Hepatocyte (in vitro differentiated cells): ENCODE data around the gene KIAA0825. TPM values are rescaled to one million over a fixed set of nuclear protein-coding genes. Genes with fewer than 3 reads are reported as not detected.

Source experiments
- DNase-seq: peaks from one replicate; pipeline ENCODE4 v3.0.0-alpha.2; 2016; ENCODE audit warnings: low spot score
- H2AFZ ChIP-seq: fragments of 200-600 bp; sonication (generic); 2 replicates; pipeline ENCODE4 v1.6.0; 2016; ENCODE audit warnings: antibody characterized with exemption, mild to moderate bottlenecking
- H3K27ac ChIP-seq: fragments of 200-600 bp; sonication (generic); 2 replicates; pipeline ENCODE4 v1.5.1; 2016; ENCODE audit warnings: mild to moderate bottlenecking
- H3K27me3 ChIP-seq: fragments of 200-600 bp; sonication (generic); 2 replicates; pipeline ENCODE4 v1.6.1; 2016
- H3K36me3 ChIP-seq: fragments of 200-600 bp; sonication (generic); replicated peaks from 2 replicates; pipeline ENCODE4 v1.5.1; 2016; ENCODE audit warnings: low read depth; ENCODE audit not compliant: insufficient read depth
- H3K4me1 ChIP-seq: fragments of 200-600 bp; sonication (generic); 2 replicates; pipeline ENCODE4 v1.5.1; 2016; ENCODE audit warnings: mild to moderate bottlenecking, moderate library complexity; ENCODE audit not compliant: insufficient read depth
- H3K4me2 ChIP-seq: fragments of 200-600 bp; sonication (generic); 2 replicates; pipeline ENCODE4 v1.6.0; 2016
- H3K4me3 ChIP-seq: fragments of 200-600 bp; sonication (generic); 2 replicates; pipeline ENCODE4 v1.5.1; 2016; ENCODE audit warnings: mild to moderate bottlenecking
- H3K79me2 ChIP-seq: fragments of 200-600 bp; sonication (generic); 2 replicates; pipeline ENCODE4 v1.6.0; 2017; ENCODE audit warnings: mild to moderate bottlenecking
- H3K9me2 ChIP-seq: fragments of 200-600 bp; sonication (generic); replicated peaks from 2 replicates; pipeline ENCODE4 v1.6.0; 2017; ENCODE audit warnings: mild to moderate bottlenecking; ENCODE audit not compliant: insufficient read depth
- H3K9me3 ChIP-seq: fragments of 200-600 bp; sonication (generic); 2 replicates; pipeline ENCODE4 v1.5.1; 2016; ENCODE audit warnings: low read depth, mild to moderate bottlenecking
- H4K20me1 ChIP-seq: fragments of 200-600 bp; sonication (generic); 2 replicates; pipeline ENCODE4 v1.6.0; 2016; ENCODE audit warnings: mild to moderate bottlenecking; ENCODE audit not compliant: insufficient read depth, poor library complexity, severe bottlenecking
- CTCF ChIP-seq: fragments of 200-600 bp; sonication (generic); IDR thresholded peaks from 2 replicates; pipeline ENCODE4 v1.5.1; 2016; ENCODE audit warnings: antibody characterized with exemption, mild to moderate bottlenecking; ENCODE audit not compliant: poor library complexity
- EZH2 ChIP-seq: fragments of 200-600 bp; sonication (generic); IDR thresholded peaks from 2 replicates; pipeline ENCODE4 v1.6.1; 2016; ENCODE audit warnings: antibody characterized with exemption, mild to moderate bottlenecking, borderline replicate concordance
- EZH2phosphoT487 ChIP-seq: fragments of 200-600 bp; sonication (generic); IDR thresholded peaks from one replicate; pipeline ENCODE4 v1.6.1; 2018; ENCODE audit warnings: antibody characterized with exemption, mild to moderate bottlenecking, low read depth, moderate library complexity; ENCODE audit not compliant: unreplicated experiment, severe bottlenecking
- WGBS: methylation state at CpG from one replicate; pipeline ENCODE4 v1.1.6; 2016; ENCODE audit warnings: low lambda C conversion rate; ENCODE audit errors: missing lambda C conversion rate; 5-methylcytosine and 5-hydroxymethylcytosine counted together
- polyA plus RNA-seq: library from polyadenylated mRNA; unstranded; fragments of >200 nt; fragmentation: Nextera tagmentation; extraction: Ambion mirVana; gene quantifications from 2 replicates; pipeline ENCODE4 v1.2.1, GENCODE V29; 2016
- total RNA-seq: library from RNA; depleted of rRNA; stranded (reverse); fragments of >200 nt; gene quantifications from 2 replicates; pipeline ENCODE4 v1.2.3, GENCODE V29; 2014

The KIAA0825 gene
- total and polyA plus RNA-seq, 2 experiments from 2014 or later, result 2.1 to 4.5 TPM

- no peak overlapping the region for H3K4me3 ChIP-seq
- TF ChIP-seq EZH2phosphoT487, result no peak
- TF ChIP-seq CTCF, result no peak
- TF ChIP-seq EZH2, result no peak
- no peaks in the 10 kb centered on the region for H3K79me2 ChIP-seq
- H3K4me1 ChIP-seq, result no peaks in the 10 kb centered on the region
- no peak overlapping the region for H3K27ac ChIP-seq
- no peaks in the 10 kb centered on the region for H3K36me3 ChIP-seq
- no peaks in the 10 kb centered on the region for H3K27me3 ChIP-seq
- no peaks in the 10 kb centered on the region for H4K20me1 ChIP-seq
- WGBS, result 75% methylated on average over 1 of the region's 1 CpG
- H3K9me3 ChIP-seq, result no peaks in the 10 kb centered on the region
- DNase-seq, result no peak
- H3K4me2 ChIP-seq, result no peak overlapping the region
- no peak overlapping the region for H2AFZ ChIP-seq
- H3K9me2 ChIP-seq, result no peaks in the 10 kb centered on the region
These were observed 226.4 kb downstream of the KIAA0825 start for GRCh38 chr5:94391996-94392395.

GRCh38 chr5:94389515-94389899 is 228.9 kb downstream of the KIAA0825 start:
- Histone ChIP-seq H2AFZ (no peak overlapping the region), H3K9me3 (no peaks in the 10 kb centered on the region), H3K9me2 (no peaks in the 10 kb centered on the region), H3K36me3 (no peaks in the 10 kb centered on the region), H3K79me2 (no peaks in the 10 kb centered on the region), H3K4me2 (no peak overlapping the region), H3K27me3 (no peaks in the 10 kb centered on the region), H4K20me1 (no peaks in the 10 kb centered on the region), H3K27ac (no peak overlapping the region), H3K4me3 (no peak overlapping the region), H3K4me1 (no peaks in the 10 kb centered on the region)
- TF ChIP-seq EZH2phosphoT487 (no peak), EZH2 (no peak), CTCF (no peak)
- DNase-seq, result no peak

- H3K27me3 ChIP-seq, result no peaks in the 10 kb centered on the region
- H4K20me1 ChIP-seq, result no peaks in the 10 kb centered on the region
- 82% methylated on average over 3 of the region's 3 CpGs for WGBS
- no peak overlapping the region for H3K27ac ChIP-seq
- H3K79me2 ChIP-seq, result no peaks in the 10 kb centered on the region
- H3K9me3 ChIP-seq, result no peaks in the 10 kb centered on the region
- no peak overlapping the region for H3K4me2 ChIP-seq
- no peaks in the 10 kb centered on the region for H3K36me3 ChIP-seq
- no peaks in the 10 kb centered on the region for H3K9me2 ChIP-seq
- no peak for TF ChIP-seq CTCF
- no peak for TF ChIP-seq EZH2
- no peak for TF ChIP-seq EZH2phosphoT487
- no peak overlapping the region for H2AFZ ChIP-seq
- no peaks in the 10 kb centered on the region for H3K4me1 ChIP-seq
- no peak for DNase-seq
- no peak overlapping the region for H3K4me3 ChIP-seq
These were observed 229.5 kb downstream of the KIAA0825 start for GRCh38 chr5:94388773-94389514.

DNA sequence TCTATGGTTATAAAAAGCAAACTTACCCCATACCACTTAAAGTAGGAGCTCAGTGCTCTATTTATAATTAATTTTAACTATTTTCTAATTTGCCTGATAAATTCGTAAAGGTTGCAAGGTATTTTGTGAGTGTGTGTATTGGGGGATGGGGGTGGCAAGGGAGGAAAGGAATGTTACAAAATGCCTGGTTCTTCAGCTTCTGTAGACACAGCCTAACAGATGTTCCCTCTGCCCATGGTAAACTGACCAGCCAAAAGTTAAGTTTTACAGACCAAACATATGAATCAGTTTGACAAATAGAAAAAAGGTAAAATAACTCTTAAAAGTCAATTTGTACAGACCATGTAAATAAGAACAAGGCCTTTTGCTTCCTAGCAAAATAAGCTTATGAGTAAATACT is 232.6 kb downstream of the KIAA0825 start:
- Histone ChIP-seq H3K9me2 (no peaks in the 10 kb centered on the region), H2AFZ (no peak overlapping the region), H3K4me3 (no peak overlapping the region), H3K9me3 (no peaks in the 10 kb centered on the region), H3K27me3 (no peaks in the 10 kb centered on the region), H3K4me2 (no peak overlapping the region), H4K20me1 (no peaks in the 10 kb centered on the region), H3K4me1 (no peaks in the 10 kb centered on the region), H3K27ac (no peak overlapping the region), H3K79me2 (no peaks in the 10 kb centered on the region), H3K36me3 (no peaks in the 10 kb centered on the region)
- 44% methylated on average over 1 of the region's 1 CpG for WGBS
- DNase-seq, result no peak
- TF ChIP-seq EZH2 (no peak), EZH2phosphoT487 (no peak), CTCF (no peak)
